ENCODE results near the gene MAP3K20. TPM values are rescaled to one million over a fixed set of nuclear protein-coding genes. Genes with fewer than 3 reads are reported as not detected.

The MAP3K20 gene
- total and polyA plus RNA-seq, 2 of the 4 experiments (the other 2 are of a cell fraction): 27.5 to 84.4 TPM

GRCh38 chr2:173290046-173290445 lies 214.4 kb downstream of the MAP3K20 start:
- peaks cover 1% of the 10 kb centered on the region; the same call in 1 of the 2 replicates for H3K9me3 ChIP-seq (ENCODE audit: control insufficient read depth, insufficient read depth, low read length)
- no peaks in the 10 kb centered on the region for H4K20me1 ChIP-seq (ENCODE audit: insufficient read depth, low read length)
- no peak overlapping the region for H3K4me3 ChIP-seq (ENCODE audit: insufficient read depth, low read depth, low read length)
- H4K91ac ChIP-seq (ENCODE audit: insufficient read depth, low read depth, low read length): no peak overlapping the region
- no peak overlapping the region for H3K9ac ChIP-seq (ENCODE audit: low read depth, low read length)
- no peak overlapping the region for H3K14ac ChIP-seq (replicated peaks; ENCODE audit: low read depth, low read length)
- no peaks in the 10 kb centered on the region for H3K9me1 ChIP-seq (ENCODE audit: insufficient read depth, low read length)
- no peak overlapping the region for H2AFZ ChIP-seq (replicated peaks; ENCODE audit: low read length, poor library complexity)
- TF ChIP-seq RAD21 (IDR thresholded peaks at IDR 0.05; ENCODE audit: low read length): no peak
- no peak for TF ChIP-seq ELK1 (IDR thresholded peaks at IDR 0.05; ENCODE audit: borderline replicate concordance, low read depth, low read length)
- TF ChIP-seq NFE2L2 (IDR thresholded peaks at IDR 0.05; ENCODE audit: low read depth, low read length): no peak
- TF ChIP-seq MAZ (IDR thresholded peaks at IDR 0.05; ENCODE audit: borderline replicate concordance, low read depth, low read length): no peak
- no peak for TF ChIP-seq CHD1 (IDR thresholded peaks at IDR 0.05; ENCODE audit: low read depth, low read length)
- no peak for TF ChIP-seq BHLHE40 (IDR thresholded peaks at IDR 0.05; ENCODE audit: low read depth, low read length)
- TF ChIP-seq POLR2A (IDR thresholded peaks at IDR 0.05; ENCODE audit: low read depth, low read length): no peak
- TF ChIP-seq CEBPB (IDR thresholded peaks at IDR 0.05; ENCODE audit: low read depth, low read length): no peak
- TF ChIP-seq RCOR1 (IDR thresholded peaks at IDR 0.05; ENCODE audit: insufficient replicate concordance, low read length): no peak
- no peak for TF ChIP-seq MXI1 (IDR thresholded peaks at IDR 0.05; ENCODE audit: borderline replicate concordance, low read depth, low read length)
- TF ChIP-seq MAFK (IDR thresholded peaks at IDR 0.05; ENCODE audit: low read depth, low read length): no peak
- TF ChIP-seq RFX5 (IDR thresholded peaks at IDR 0.05; ENCODE audit: low read depth, low read length): no peak
- TF ChIP-seq CTCF (conservative IDR thresholded peaks at IDR 0.05; ENCODE audit: low read depth, low read length): no peak
- H2BK20ac ChIP-seq (ENCODE audit: low read depth, low read length): no peak overlapping the region
- no peak overlapping the region for H2AK5ac ChIP-seq (ENCODE audit: low read depth, low read length)
- H3K18ac ChIP-seq (ENCODE audit: low read depth, low read length): no peak overlapping the region
- H3K27me3 ChIP-seq (ENCODE audit: control insufficient read depth, insufficient read depth, low read length): peaks cover 2% of the 10 kb centered on the region; the same call in 1 of the 2 replicates
- DNase-seq: peak; percentile 26
- no peaks in the 10 kb centered on the region for H3K79me1 ChIP-seq (ENCODE audit: low read depth in 1 of 2, low read length in 2 of 2)
- no peak overlapping the region for H4K5ac ChIP-seq (ENCODE audit: low read depth, low read length)
- H3K36me3 ChIP-seq (ENCODE audit: control insufficient read depth, insufficient read depth, low read length): no peaks in the 10 kb centered on the region
- no TSS peak for BruUV-seq (replicated peaks)
- H2BK15ac ChIP-seq (ENCODE audit: low read depth, low read length): no peak overlapping the region
- no peak for ATAC-seq (ENCODE audit: low read depth)
- no peak overlapping the region for H4K8ac ChIP-seq (ENCODE audit: low read depth in 2 of 2, low read length in 2 of 2)
- intact Hi-C loops (cut with micrococcal nuclease): no loop called here
- no peak overlapping the region for H3K23ac ChIP-seq (ENCODE audit: low read depth, low read length)
- H3K4me2 ChIP-seq (ENCODE audit: low read depth, low read length): no peak overlapping the region
- H2BK5ac ChIP-seq (ENCODE audit: low read depth, low read length, poor library complexity, severe bottlenecking): no peak overlapping the region
- no peak overlapping the region for H3K27ac ChIP-seq (ENCODE audit: insufficient read depth, low read length)
- ChIA-PET POLR2A (ENCODE audit: unreplicated experiment) (no interaction called here), CTCF (interaction anchor here (0.6 kb wide), 1 partner anchor 83 kb away, joined by 3 read pairs; no protein-coding TSS in a partner anchor)
- no CpG with 5 or more reads among the region's 2 CpGs for WGBS, 2 experiments (ENCODE audit: extremely low coverage in 2 of 2, insufficient read length in 1 of 2)
- no peak overlapping the region for H3K56ac ChIP-seq (ENCODE audit: extremely low read depth, insufficient read depth, low read length)
- H3K4me1 ChIP-seq (ENCODE audit: control insufficient read depth, insufficient read depth, low read length): no peaks in the 10 kb centered on the region; the same call in 1 of the 2 replicates
- no peak overlapping the region for H2AK9ac ChIP-seq (replicated peaks; ENCODE audit: low read depth, low read length, poor library complexity)
- no peak overlapping the region for H3K4ac ChIP-seq (ENCODE audit: low read depth, low read length)
- in situ Hi-C loops (cut with MboI; ENCODE audit: low sequenced_read_pairs): no loop called here
- no peak overlapping the region for H2BK120ac ChIP-seq (ENCODE audit: low read depth, low read length)
- dilution Hi-C loops (cut with HindIII; ENCODE audit: low sequenced_read_pairs, unreplicated experiment): no loop called here
